Heart left ventricle (tissue), 16 donors: ENCODE measurements around the gene EIF2D. TPM values are rescaled to one million over a fixed set of nuclear protein-coding genes. Genes with fewer than 3 reads are reported as not detected.

ENCODE experiments used
- ATAC-seq, 4 donors: fragments of 200-7000 bp; cut with Tn5 transposase; one replicate each; pipeline ENCODE4 v1.9.1; 2020 to 2022; ENCODE audit warnings: moderate library complexity in 4 of 4, mild to moderate bottlenecking in 3 of 4, moderate number of reproducible peaks in 1 of 4
- DNase-seq, 5 donors: peaks; one replicate each; pipeline ENCODE4 v3.0.0-alpha.2; 2020
- H3K27ac ChIP-seq, 12 donors: fragments of 200-600 bp; sonication (generic) in 4 of 12; one replicate each; pipeline versions ENCODE4 v1.5.0 to v1.8.0; 2016 to 2022; ENCODE audit warnings: mild to moderate bottlenecking in 2 of 12
- H3K27me3 ChIP-seq, 9 donors: fragments of 200-600 bp; sonication (generic) in 2 of 9; one replicate each; pipeline versions ENCODE4 v1.5.1 to v1.8.0; 2016 to 2022; ENCODE audit warnings: mild to moderate bottlenecking in 3 of 9
- H3K36me3 ChIP-seq, 9 donors: fragments of 200-600 bp; sonication (generic) in 2 of 9; one replicate each; pipeline versions ENCODE4 v1.5.0 to v1.8.0; 2018 to 2022; ENCODE audit warnings: mild to moderate bottlenecking in 2 of 9
- H3K4me1 ChIP-seq, 12 donors: fragments of 200-600 bp; sonication (generic) in 4 of 12; one replicate each; pipeline versions ENCODE4 v1.5.0 to v1.8.0; 2016 to 2022; ENCODE audit warnings: mild to moderate bottlenecking in 3 of 12
- H3K4me3 ChIP-seq, 12 donors: fragments of 200-600 bp; sonication (generic) in 4 of 12; one replicate each; pipeline versions ENCODE4 v1.5.0 to v1.8.0; 2017 to 2022; ENCODE audit warnings: mild to moderate bottlenecking in 9 of 12, moderate library complexity in 4 of 12
- H3K9me3 ChIP-seq, 12 donors: fragments of 200-600 bp; sonication (generic) in 4 of 12; one replicate each; pipeline versions ENCODE4 v1.5.0 to v1.8.0; 2016 to 2022; ENCODE audit warnings: mild to moderate bottlenecking in 1 of 12
- POLR2A ChIP-seq, 2 donors: fragments of 450-650 bp; IDR thresholded peaks; one replicate each; pipeline ENCODE4 v1.6.1; 2017; ENCODE audit warnings: antibody characterized with exemption in 2 of 2, mild to moderate bottlenecking in 2 of 2, moderate library complexity in 2 of 2
- WGBS, 4 donors: extraction: QIAGEN DNeasy Blood & Tissue Kit in 2 of 4; methylation state at CpG; one replicate each; pipeline versions ENCODE4 v1.1.5 to v1.1.7; 2013 to 2018; 5-methylcytosine and 5-hydroxymethylcytosine counted together
- intact Hi-C, 10 donors: fragments of 100-400 bp; cut with DNase I; formaldehyde crosslinking; loops; one replicate each; pipeline versions ENCODE4 v1.11.1 to v1.14.2; 2022
- polyA plus RNA-seq, 2 donors: library from polyadenylated mRNA; stranded (reverse); fragments of 200-250 nt; gene quantifications; one replicate each; pipeline ENCODE4 v1.2.3, GENCODE V29; 2013
- total RNA-seq, 9 donors: library from RNA; depleted of rRNA in 2 of 9; stranded (reverse); fragments of >200 nt in 2 of 9; fragmentation: NEBNext Ultra II Directional in 3 of 9; extraction: Animal tissue kit (Norgen Biotek cat#: 25700) in 3 of 9; gene quantifications; one replicate each; pipeline versions ENCODE4 v1.1.0 to v1.2.4, GENCODE V29; 2016 to 2023
- TF ChIP-seq, protein P1 (sequence below), 12 donors: fragments of 200-600 bp; sonication (generic) in 4 of 12; IDR thresholded peaks; one replicate each; pipeline versions ENCODE4 v1.5.0 to v1.8.0; 2018 to 2022; ENCODE audit warnings: antibody characterized with exemption in 12 of 12, mild to moderate bottlenecking in 5 of 12
- donor health status: ischemic (EF 13 %, LVEDD 7.1; RV severe dilation, severe dysfunction).
- donor health status: healthy with polysubstance abuse.
- donor health status: DM: no; HTN: yes; CAD: no.
- donor health status: DM: no; HTN: no; CAD: no.
- donor health status: ischemic (EF 25% LVEDD 6.9; RV normal size, moderate dysfunction).
- donor health status: ischemic (EF 25% LVEDD 5.7; RV mildly dilated, moderate dysfunction).
- donor health status: healthy.
- donor health status: DM: yes; HTN: yes; CAD: no.
- donor health status: ischemic (EF 35%, LVEDD 5.7; RV mildly dilated, moderate dysfunction).
- donor health status: nonischemic (EF 11% LVEDD 7.7; RV severe dilation, severe dysfunction).
- donor health status: DM: yes; HTN: yes; CAD: no.
- donor health status: PGD.
- donor health status: ischemic (EF 29% LVEDD 5.4; RV normal size, mild dysfunction).
- donor health status: nonischemic (EF 23%, LVEDD 6.1; RV moderate dilation, normal function).

The EIF2D gene
- total and polyA plus RNA-seq, 11 donors: 15.6 to 37.5 (median 27.6) TPM

DNA sequence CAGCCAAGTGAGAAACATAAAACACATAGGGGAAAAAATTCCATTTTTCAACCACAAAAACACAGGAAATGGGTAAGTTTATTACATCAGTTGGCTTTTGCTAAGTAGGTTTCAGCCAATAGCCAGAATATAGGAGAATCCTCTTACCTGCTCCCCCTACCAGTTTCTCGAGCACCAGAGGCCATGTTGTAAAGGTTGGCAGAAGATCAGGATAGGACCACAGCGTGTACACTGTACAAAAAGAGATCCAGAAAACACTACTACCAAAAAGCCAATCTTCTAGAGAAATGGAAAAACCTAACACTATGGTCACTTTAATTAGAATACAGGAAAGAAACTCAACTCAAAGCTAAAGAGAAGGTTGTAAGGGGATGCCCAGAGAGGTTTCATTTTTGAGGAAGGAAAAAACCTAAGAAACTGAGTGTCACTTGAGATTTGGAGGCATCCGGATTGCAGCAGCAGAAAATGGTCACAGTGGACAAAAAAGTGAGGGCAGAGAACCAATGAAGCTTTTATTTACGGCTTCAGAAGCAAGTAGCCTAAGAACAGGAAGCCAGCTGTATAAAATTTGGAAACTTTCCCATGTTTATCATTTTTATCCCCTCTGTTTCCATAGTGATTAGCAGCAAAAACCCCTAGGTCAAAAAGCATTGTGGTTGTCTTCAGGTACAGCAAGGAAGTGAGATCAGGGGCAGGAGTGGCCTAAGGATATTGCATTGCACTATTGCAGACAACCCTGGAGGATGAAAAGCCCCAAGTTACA, 2.9 kb downstream of the EIF2D start:
- no peak for ATAC-seq
- intact Hi-C loops: loop anchor here in 4 of 10 donors (5.0 to 10.0 kb wide), 3 partner anchors 303 to 373 kb away; partner anchors contain the start of gene FCAMR (in 1 of the 4)
- H3K4me1 ChIP-seq: peaks cover 0 to 13% (median 8%) of the 10 kb centered on the region in 12 donors
- no peak for DNase-seq
- 52 to 64% (median 53%) methylated on average over 4 of the region's 4 CpGs for WGBS, 4 donors
- no peaks in the 10 kb centered on the region for H3K27me3 ChIP-seq
- peaks cover 0 to 65% (median 57%) of the 10 kb centered on the region in 9 donors for H3K36me3 ChIP-seq
- H3K9me3 ChIP-seq: no peaks in the 10 kb centered on the region
- TF ChIP-seq POLR2A (IDR thresholded peaks at IDR 0.05): no peak
- H3K4me3 ChIP-seq: no peak overlapping the region
- H3K27ac ChIP-seq: no peak overlapping the region

DNA sequence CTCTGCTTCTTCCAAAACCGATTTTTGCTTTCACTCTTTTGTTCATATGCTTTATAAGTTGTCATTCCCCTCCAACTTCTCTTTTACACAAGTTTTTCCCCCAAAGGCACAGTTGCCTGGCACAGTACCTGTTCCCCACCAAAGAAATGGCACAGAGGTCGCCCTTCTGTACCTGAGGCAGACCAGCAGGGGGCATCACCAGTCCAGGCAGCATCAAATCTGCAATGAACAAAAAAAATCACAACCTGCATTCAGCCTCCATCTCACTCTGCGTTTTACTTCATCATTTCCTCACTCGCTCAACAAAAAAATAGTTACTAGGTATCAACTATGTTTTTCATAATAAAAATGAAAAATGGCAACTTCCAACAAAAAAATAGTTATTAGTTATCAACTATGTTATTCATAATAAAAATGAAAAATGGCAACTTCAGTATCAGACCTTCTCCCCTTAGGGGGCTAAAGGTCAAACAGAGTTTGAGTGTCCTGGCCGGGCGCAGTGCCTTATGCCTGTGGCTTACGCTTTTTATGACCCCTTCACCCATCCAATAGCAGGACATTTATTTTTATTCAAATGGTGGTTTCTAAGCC, 4.1 kb downstream of the EIF2D start:
- Histone ChIP-seq H3K4me3 (no peak overlapping the region), H3K27ac (no peak overlapping the region), H3K27me3 (no peaks in the 10 kb centered on the region), H3K9me3 (no peaks in the 10 kb centered on the region), H3K4me1 (peaks cover 0 to 13% (median 8%) of the 10 kb centered on the region in 12 donors), H3K36me3 (peaks cover 0 to 78% (median 67%) of the 10 kb centered on the region in 9 donors)
- DNase-seq: peak in 1 of 5 donors; percentile 32
- intact Hi-C loops: loop anchor here in 4 of 10 donors (5.0 to 10.0 kb wide), 3 partner anchors 304 to 374 kb away; partner anchors contain the start of gene FCAMR (in 1 of the 4)
- no peak for ATAC-seq
- TF ChIP-seq, protein P1, sequence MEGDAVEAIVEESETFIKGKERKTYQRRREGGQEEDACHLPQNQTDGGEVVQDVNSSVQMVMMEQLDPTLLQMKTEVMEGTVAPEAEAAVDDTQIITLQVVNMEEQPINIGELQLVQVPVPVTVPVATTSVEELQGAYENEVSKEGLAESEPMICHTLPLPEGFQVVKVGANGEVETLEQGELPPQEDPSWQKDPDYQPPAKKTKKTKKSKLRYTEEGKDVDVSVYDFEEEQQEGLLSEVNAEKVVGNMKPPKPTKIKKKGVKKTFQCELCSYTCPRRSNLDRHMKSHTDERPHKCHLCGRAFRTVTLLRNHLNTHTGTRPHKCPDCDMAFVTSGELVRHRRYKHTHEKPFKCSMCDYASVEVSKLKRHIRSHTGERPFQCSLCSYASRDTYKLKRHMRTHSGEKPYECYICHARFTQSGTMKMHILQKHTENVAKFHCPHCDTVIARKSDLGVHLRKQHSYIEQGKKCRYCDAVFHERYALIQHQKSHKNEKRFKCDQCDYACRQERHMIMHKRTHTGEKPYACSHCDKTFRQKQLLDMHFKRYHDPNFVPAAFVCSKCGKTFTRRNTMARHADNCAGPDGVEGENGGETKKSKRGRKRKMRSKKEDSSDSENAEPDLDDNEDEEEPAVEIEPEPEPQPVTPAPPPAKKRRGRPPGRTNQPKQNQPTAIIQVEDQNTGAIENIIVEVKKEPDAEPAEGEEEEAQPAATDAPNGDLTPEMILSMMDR (IDR thresholded peaks at IDR 0.05): peak; percentile 38 to 68 (median 56)
- TF ChIP-seq POLR2A (IDR thresholded peaks at IDR 0.05): no peak
- 74 to 82% (median 76%) methylated on average over 7 of the region's 7 CpGs for WGBS, 4 donors

DNA sequence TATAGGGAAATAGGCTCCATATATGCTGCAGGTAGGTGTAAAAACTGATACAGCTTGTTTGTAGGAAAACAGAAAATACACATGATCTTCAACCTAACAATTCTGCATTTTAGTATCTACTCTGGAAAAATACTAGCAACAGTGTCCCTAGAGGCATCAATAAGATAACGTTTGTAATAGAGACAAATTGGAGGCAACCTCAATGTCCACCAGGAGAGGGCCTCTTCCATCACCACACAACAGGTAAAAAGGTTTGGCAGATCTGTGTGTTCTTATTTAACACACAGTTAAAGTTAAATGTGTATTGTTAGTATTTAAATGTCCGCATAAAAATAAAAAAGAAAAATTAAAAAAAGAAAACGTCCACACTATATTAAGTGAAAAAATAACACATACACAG, 5.4 kb downstream of the EIF2D start:
- 55 to 67% (median 62%) methylated on average over 3 of the region's 3 CpGs for WGBS, 4 donors
- H3K36me3 ChIP-seq: peaks cover 0 to 91% (median 81%) of the 10 kb centered on the region in 9 donors
- intact Hi-C loops: loop anchor here in 4 of 10 donors (5.0 to 10.0 kb wide), 3 partner anchors 305 to 375 kb away; partner anchors contain the start of gene FCAMR (in 1 of the 4)
- no peak for DNase-seq
- H3K9me3 ChIP-seq: no peaks in the 10 kb centered on the region
- H3K27me3 ChIP-seq: no peaks in the 10 kb centered on the region
- no peak overlapping the region for H3K27ac ChIP-seq
- H3K4me3 ChIP-seq: no peak overlapping the region
- H3K4me1 ChIP-seq: peaks cover 0 to 13% (median 8%) of the 10 kb centered on the region in 12 donors
- TF ChIP-seq, protein P1 (IDR thresholded peaks at IDR 0.05): peak in 4 of 12 donors; percentile 9 to 16 (median 12)
- TF ChIP-seq POLR2A (IDR thresholded peaks at IDR 0.05): no peak
- ATAC-seq: no peak

DNA sequence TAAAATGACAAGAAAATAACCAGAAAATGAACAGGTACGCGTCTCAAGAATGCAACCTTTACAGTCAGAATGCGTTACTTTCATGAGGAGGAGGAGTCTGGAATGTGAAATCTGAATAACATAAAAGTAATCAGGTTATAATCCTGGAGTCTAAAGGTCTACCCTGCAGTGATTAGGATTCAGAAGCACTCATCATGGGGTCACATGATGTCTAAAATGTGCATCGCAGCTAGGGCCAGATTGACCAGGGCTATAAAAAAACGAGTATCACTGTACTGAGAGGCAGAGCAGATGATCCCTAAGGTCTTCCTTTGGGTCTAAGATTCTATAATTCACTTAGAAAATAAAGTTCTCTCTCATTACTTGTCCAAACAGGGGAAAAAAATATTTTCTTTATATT, 7.4 kb downstream of the EIF2D start:
- no peaks in the 10 kb centered on the region for H3K4me1 ChIP-seq
- intact Hi-C loops: loop anchor here in 4 of 10 donors (5.0 to 10.0 kb wide), 3 partner anchors 307 to 377 kb away; partner anchors contain the start of gene FCAMR (in 1 of the 4)
- WGBS, 4 donors: 73 to 81% (median 75%) methylated on average over 5 of the region's 5 CpGs
- H3K9me3 ChIP-seq: no peaks in the 10 kb centered on the region
- ATAC-seq: no peak
- no peaks in the 10 kb centered on the region for H3K27me3 ChIP-seq
- H3K4me3 ChIP-seq: no peak overlapping the region
- no peak for DNase-seq
- H3K27ac ChIP-seq: no peak overlapping the region
- H3K36me3 ChIP-seq: peaks cover 1 to 100% (median 94%) of the 10 kb centered on the region in 9 donors
- TF ChIP-seq POLR2A (IDR thresholded peaks at IDR 0.05): no peak
- TF ChIP-seq, protein P1 (IDR thresholded peaks at IDR 0.05): no peak
